GM19452 (cell line): Measurements from ENCODE around the gene LRFN4.

Source experiments
- ATAC-seq: cut with Tn5 transposase; IDR thresholded peaks from one replicate; pipeline ENCODE4 v1.9.1; 2021; ENCODE audit not compliant: unreplicated experiment

LRFN4 gene

GRCh38 chr11:66845143-66845875 lies 11.6 kb upstream of the LRFN4 start:
- no peak for ATAC-seq

DNA sequence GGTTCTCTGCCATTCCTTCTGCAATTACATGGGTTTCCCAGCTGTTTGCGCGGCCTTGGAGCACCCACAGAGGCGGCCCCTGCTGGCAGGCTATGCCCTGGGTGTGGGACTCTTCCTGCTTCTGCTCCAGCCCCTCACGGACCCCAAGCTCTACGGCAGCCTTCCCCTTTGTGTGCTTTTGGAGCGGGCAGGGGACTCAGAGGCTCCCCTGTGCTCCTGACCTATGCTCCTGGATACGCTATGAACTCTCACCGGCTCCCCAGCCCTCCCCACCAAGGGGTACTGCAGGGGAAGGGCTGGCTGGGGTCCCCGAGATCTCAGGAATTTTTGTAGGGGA lies 11.0 kb upstream of the LRFN4 start:
- ATAC-seq = no peak

- no peak for ATAC-seq
Measured at GRCh38 chr11:66846671-66847091, 10.2 kb upstream of the LRFN4 start.

DNA sequence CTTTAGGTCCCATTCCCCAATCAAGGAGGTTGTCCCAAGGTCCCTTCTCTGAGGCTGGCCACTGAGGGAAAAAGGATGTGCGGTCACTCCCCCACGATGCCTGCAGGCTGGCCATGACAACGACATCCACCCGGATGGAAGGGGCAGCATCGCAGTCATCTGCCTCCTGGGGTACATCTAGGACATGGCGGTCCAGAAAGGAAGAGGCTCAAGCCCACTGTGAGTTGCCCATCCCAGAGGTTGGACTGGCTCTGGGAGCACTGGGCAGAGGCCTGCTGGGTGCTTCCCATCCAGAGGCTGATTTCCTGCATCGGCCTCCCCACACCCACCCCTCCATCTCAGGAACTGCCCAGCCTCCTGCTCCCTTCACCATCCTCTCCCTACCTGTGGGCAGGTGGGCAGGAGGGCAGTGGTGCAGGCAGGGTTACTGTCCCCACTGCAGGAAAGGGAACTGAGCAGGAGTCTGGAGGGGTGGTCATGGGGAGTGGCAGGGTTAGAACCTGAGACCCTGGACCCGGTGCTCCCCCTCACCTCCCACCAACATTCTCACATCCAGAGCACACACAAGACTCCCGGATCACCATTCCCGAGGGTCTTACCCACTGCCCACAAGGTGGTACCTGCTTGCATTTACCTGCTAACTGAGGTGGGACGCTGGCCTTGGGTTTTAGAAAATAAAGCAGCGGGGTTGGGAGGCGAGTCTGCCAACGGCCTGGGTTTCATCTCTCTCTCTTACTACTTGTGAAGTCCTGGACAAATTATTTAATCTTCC lies 9.2 kb upstream of the LRFN4 start:
- ATAC-seq = no peak

DNA sequence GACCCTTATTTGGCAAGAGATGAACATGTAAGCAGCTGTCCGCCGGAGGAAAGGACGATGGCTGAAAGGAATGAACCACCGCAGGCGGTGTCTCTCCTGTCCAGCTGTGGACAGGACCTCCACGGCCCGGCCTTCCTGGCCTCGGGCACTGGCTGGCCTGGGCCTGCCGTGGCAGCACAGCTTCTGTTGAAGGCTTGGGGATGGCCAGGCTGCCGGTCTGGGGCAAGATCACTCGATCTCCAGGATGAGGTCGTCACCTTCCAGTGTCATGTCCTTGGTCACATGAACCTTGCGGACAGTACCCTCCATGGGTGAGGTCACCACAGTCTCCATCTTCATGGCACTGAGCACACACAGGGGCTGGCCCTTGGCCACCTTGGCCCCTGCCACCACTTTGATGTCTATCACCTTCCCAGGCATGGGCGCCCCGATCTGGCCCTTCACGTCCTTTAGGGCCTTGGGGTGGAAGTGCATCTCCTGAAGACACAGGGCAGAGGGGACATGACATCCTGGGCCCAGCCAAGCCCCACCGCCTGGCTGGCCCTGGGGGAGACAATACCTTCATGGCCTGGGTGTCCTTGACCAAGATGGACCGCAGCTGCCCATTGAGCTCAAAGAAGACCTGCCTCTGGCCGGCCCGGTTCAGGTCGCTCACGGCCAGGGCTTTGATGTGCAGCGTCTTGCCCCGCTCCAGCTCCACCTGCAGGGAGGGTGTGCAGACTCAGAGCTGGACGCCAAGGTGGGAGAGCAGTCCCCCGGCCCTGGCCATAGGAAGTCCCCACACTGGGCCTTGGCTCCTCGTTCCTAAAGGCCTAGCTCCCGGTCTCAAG lies 8.0 kb upstream of the LRFN4 start:
- ATAC-seq = no peak

- ATAC-seq = no peak
Measured at GRCh38 chr11:66849501-66850234, 7.2 kb upstream of the LRFN4 start.

- ATAC-seq = no peak
Measured at GRCh38 chr11:66850235-66850587, 6.7 kb upstream of the LRFN4 start.

DNA sequence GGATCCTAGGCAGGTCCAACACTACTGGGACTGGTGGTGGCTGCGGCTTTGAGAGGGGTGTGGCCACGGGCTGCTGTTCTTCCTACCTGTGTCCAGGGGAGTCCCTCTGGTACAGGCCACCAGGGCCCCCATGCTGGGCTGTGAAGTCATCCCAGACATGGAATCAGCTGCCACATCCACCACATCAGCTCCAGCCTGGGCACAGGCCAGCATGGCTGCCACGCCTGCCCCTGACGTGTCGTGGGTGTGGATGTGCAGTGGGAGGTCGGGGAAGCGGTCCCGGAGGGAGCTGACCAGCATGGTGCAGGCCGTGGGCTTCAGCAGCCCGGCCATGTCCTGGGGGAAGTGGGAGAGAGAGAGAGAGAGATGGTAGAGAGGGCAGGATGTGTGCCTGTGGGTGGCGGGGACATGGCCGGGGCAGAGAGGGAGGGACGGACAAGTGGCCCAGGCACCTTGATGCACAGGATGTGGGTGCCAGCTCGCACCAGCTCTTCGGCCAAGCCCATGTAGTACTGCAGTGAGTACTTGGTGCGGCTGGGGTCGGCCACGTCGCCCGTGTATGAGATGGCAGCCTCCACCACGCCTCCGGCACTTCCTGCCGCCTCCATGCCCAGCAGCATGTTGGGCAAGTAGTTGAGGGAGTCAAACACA lies 6.2 kb upstream of the LRFN4 start:
- no peak for ATAC-seq

DNA sequence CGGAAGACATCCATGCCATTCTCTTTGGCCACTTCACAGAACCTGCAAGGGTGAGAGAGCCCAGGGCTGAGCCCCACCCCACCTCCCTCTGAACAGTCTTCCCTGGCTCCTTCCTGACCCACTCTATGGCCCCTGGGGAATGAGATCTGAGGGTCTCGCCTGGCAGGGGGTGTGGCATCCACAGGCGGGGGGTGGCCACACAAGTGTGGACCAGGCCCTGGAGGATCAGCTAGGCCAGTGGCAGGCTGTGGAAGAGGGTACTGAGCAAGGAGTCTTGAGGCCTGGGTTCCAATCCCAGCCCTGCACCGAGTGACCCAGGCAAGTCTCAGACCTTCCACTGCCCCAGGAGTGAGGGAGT lies 5.6 kb upstream of the LRFN4 start:
- no peak for ATAC-seq

- no peak for ATAC-seq
Measured at GRCh38 chr11:66851698-66852465, 5.0 kb upstream of the LRFN4 start.

DNA sequence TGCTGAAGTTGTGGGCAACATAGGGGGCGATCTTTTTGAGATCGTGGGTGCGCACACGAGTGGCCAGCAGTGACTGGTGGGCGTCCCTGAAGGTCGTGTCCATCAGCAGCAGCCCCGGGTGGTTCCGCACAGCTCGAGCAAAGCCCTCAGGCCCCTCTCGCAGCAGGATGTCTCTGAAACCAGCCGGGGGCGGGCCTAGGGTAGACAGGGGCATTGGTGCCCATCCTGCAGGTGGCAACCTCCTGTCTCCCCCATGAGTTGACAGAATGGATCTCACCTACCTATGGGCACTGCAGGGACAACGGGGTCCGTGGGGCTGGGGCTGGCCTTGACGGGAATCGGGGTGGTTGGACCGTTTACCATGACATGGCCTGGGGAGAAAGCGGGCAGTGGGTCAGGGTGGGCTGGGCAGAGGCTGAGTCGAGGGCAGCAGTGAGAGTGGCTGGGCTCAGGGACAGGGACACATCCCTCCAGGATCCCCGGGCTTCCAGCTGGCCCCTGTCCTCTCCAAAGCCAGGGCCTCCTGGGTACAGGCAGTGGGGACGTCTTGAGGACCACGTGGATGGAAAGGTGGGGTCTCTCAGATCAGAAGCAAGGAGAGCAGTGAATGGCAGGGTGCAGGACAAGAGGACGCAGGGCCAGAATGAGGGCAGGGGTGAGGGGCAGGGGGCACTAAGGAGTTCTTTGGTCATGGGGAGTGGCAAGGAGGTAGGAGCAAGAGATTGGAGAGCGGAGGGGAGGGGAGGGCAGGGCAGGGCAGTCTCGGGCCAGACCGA lies 4.2 kb upstream of the LRFN4 start:
- ATAC-seq = no peak

GRCh38 chr11:66853242-66854229 lies 3.3 kb upstream of the LRFN4 start:
- ATAC-seq = no peak

GRCh38 chr11:66854231-66854661 lies 2.6 kb upstream of the LRFN4 start:
- no peak for ATAC-seq

GRCh38 chr11:66854729-66855211 lies 2.1 kb upstream of the LRFN4 start:
- no peak for ATAC-seq

DNA sequence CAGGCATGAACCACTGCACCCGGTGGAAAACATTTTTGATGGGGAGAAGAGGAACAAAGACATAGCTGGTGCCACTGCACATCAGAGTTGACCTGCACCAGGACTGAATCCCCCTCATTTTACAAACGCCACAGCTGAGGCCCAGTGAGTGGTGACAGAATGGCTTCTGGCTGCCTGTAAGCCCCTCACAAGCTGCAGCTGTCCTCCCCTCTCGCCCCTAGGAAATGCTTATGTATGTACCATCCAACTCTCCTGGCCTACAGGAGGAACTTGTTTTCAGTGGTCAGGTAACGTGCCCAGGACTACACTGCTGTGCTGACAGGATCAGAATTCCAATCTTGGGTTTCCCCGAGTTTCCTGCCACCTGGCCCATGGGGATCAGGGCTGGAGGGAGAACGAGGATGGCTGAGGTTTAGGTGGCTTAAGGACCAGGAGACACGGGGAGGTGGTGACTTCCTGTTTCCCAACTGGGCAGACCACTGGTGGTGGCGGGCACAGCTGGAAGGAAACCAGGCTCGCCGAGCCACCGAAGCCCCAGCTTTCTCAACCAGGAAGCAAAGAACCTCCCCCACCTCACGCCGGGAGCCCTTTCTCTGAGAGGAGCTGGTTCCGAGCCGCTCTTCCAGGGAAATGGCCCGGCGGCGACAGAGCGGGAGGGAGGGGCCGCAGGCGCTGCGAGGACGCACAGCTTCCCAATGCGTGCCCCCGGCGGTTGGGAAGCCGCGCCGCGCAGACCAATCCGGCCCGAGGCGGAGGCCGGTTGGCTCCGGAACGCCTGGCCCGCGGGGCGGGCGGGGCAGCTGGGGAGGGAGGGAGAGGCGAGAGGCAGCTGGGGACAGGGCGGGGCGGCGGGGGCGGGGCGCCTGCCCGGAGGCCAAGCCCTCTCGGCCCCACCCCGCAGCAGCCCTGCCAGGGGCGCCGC lies 1.0 kb upstream of the LRFN4 start:
- ATAC-seq = peak; percentile 57

GRCh38 chr11:66857234-66857926 lies 516 bp downstream of the LRFN4 start:
- ATAC-seq = no peak
